HepG2 (cell line): ENCODE data around the gene ERBB3. TPM values are rescaled to one million over a fixed set of nuclear protein-coding genes. Genes with fewer than 3 reads are reported as not detected.

Source experiments
- AGO1 ChIP-seq: fragments of 200-400 bp; formaldehyde crosslinking; IDR thresholded peaks from 2 replicates; pipeline ENCODE4 v1.6.1; 2017; ENCODE audit warnings: mild to moderate bottlenecking, low read depth, low read length, moderate library complexity; ENCODE audit not compliant: poor library complexity, severe bottlenecking
- ATM ChIP-seq: fragments of 450-650 bp; IDR thresholded peaks from 2 replicates; pipeline ENCODE4 v1.7.1; 2017; ENCODE audit warnings: mild to moderate bottlenecking, borderline replicate concordance
- ETV5 ChIP-seq: IDR thresholded peaks from 2 replicates; pipeline ENCODE4 v1.6.1; 2018; ENCODE audit warnings: missing biosample characterization, missing genetic modification reagents, inconsistent platforms, borderline replicate concordance
- IRF1 ChIP-seq: sonication (generic); formaldehyde crosslinking; IDR thresholded peaks from 2 replicates; pipeline ENCODE4 v1.4.0; 2020; ENCODE audit warnings: low read depth, mild to moderate bottlenecking, missing genetic modification reagents
- KIAA2018 ChIP-seq: sonication (generic); formaldehyde crosslinking; IDR thresholded peaks from 2 replicates; pipeline ENCODE4 v1.5.0; 2020; ENCODE audit warnings: mild to moderate bottlenecking, missing genetic modification reagents, borderline replicate concordance
- MEIS2 ChIP-seq: sonication (generic); formaldehyde crosslinking; IDR thresholded peaks from 2 replicates; pipeline ENCODE4 v1.9.0; 2021; ENCODE audit warnings: mild to moderate bottlenecking, missing genetic modification reagents
- PAWR ChIP-seq: sonication (generic); formaldehyde crosslinking; IDR thresholded peaks from 2 replicates; pipeline ENCODE4 v1.4.0; 2020; ENCODE audit warnings: missing genetic modification reagents, mild to moderate bottlenecking, borderline replicate concordance
- PHB2 ChIP-seq: fragments of 450-650 bp; IDR thresholded peaks from 2 replicates; pipeline ENCODE4 v1.6.1; 2018; ENCODE audit not compliant: partially characterized antibody
- PLRG1 ChIP-seq: fragments of 450-650 bp; conservative IDR thresholded peaks from 2 replicates; pipeline ENCODE4 v1.6.1; 2016
- POGK ChIP-seq: sonication (generic); formaldehyde crosslinking; conservative IDR thresholded peaks from 2 replicates; pipeline ENCODE4 v1.8.0; 2022; ENCODE audit warnings: mild to moderate bottlenecking, moderate library complexity, missing genetic modification reagents
- RCOR2 ChIP-seq: IDR thresholded peaks from 2 replicates; pipeline ENCODE4 v1.6.1; 2016; ENCODE audit warnings: missing biosample characterization, missing genetic modification reagents
- SIX1 ChIP-seq: sonication (generic); formaldehyde crosslinking; IDR thresholded peaks from 2 replicates; pipeline ENCODE4 v1.4.0; 2020; ENCODE audit warnings: missing genetic modification reagents, borderline replicate concordance
- SNAPC2 ChIP-seq: sonication (generic); formaldehyde crosslinking; IDR thresholded peaks from 2 replicates; pipeline ENCODE4 v1.8.1; 2022; ENCODE audit warnings: mild to moderate bottlenecking, missing genetic modification reagents
- SP2 ChIP-seq: sonication (generic); formaldehyde crosslinking; IDR thresholded peaks from 2 replicates; pipeline ENCODE4 v1.5.1; 2020; ENCODE audit warnings: mild to moderate bottlenecking, missing genetic modification reagents
- SRSF1 ChIP-seq: fragments of 200-400 bp; formaldehyde crosslinking; optimal IDR thresholded peaks from 2 replicates; pipeline ENCODE3; 2017; ENCODE audit warnings: mild to moderate bottlenecking, low read depth, low read length, moderate library complexity
- SRY ChIP-seq: sonication (generic); formaldehyde crosslinking; IDR thresholded peaks from 2 replicates; pipeline ENCODE4 v1.8.0; 2022; ENCODE audit warnings: mild to moderate bottlenecking, missing genetic modification reagents
- TAF1 ChIP-seq: sonication (generic); formaldehyde crosslinking; IDR thresholded peaks from 2 replicates; pipeline ENCODE4 v1.4.0; 2020; ENCODE audit warnings: missing genetic modification reagents
- ZFAT ChIP-seq: sonication (generic); formaldehyde crosslinking; conservative IDR thresholded peaks from 2 replicates; pipeline ENCODE4 v1.8.1; 2023; ENCODE audit warnings: missing genetic modification reagents, inconsistent platforms
- ZNF138 ChIP-seq: sonication (generic); formaldehyde crosslinking; IDR thresholded peaks from 2 replicates; pipeline ENCODE4 v1.5.0; 2020; ENCODE audit warnings: mild to moderate bottlenecking, low read depth, missing genetic modification reagents
- polyA plus RNA-seq, 8 experiments: library from polyadenylated mRNA; depleted of rRNA in 3 of 8; stranded (reverse) in 7 of 8; unstranded in 1 of 8; fragments of >200 nt; fragmentation: Illumina TruSeq in 4 of 8; extraction: Trizol in 4 of 8; gene quantifications; 2 replicates each; pipeline versions ENCODE4 v1.2.1 to v1.2.3, GENCODE V29; 2011 to 2016; ENCODE audit warnings: low read depth in 4 of 8, missing spikeins in 1 of 8, mixed read lengths in 1 of 8; ENCODE audit not compliant: insufficient read depth in 1 of 8
- total RNA-seq, 5 experiments: library from RNA; depleted of rRNA; stranded (reverse); fragments of >200 nt; fragmentation: Illumina TruSeq; extraction: Trizol; gene quantifications; 2 replicates each; pipeline ENCODE4 v1.2.3, GENCODE V29; 2016; ENCODE audit warnings: low read depth in 1 of 5

Gene ERBB3
- total and polyA plus RNA-seq, 2 of the 13 experiments (the other 11 are each of a cell fraction or from before 2014, with no cell fraction given) = 93.6 to 358 TPM

- TF ChIP-seq ETV5 (CRISPR knock-in tag) = peak; percentile 96
- TF ChIP-seq POGK (CRISPR knock-in tag) = peak; percentile 83
- TF ChIP-seq ATM = no peak
- TF ChIP-seq IRF1 (CRISPR knock-in tag) = no peak
- TF ChIP-seq ZFAT (CRISPR knock-in tag) = peak; percentile 63; the same call in 1 of the 2 replicates
- TF ChIP-seq SNAPC2 (CRISPR knock-in tag) = peak; percentile 62; the same call in 1 of the 2 replicates
- TF ChIP-seq SIX1 = peak; percentile 91
- TF ChIP-seq SRSF1 = peak; percentile 54
- peak; percentile 89 for TF ChIP-seq SRY (CRISPR knock-in tag)
- TF ChIP-seq KIAA2018 = no peak
- 0 out of 2 replicates have a peak, but pooled peaks have one; percentile 66 for TF ChIP-seq ZNF138 (CRISPR knock-in tag)
- peak; percentile 94 for TF ChIP-seq TAF1 (CRISPR knock-in tag)
- TF ChIP-seq PLRG1 = no peak
- TF ChIP-seq SP2 = peak; percentile 69
- TF ChIP-seq RCOR2 (CRISPR knock-in tag) = no peak; the same call in 1 of the 2 replicates
- TF ChIP-seq MEIS2 (CRISPR knock-in tag) = peak; percentile 48; the same call in 1 of the 2 replicates
- TF ChIP-seq PAWR (CRISPR knock-in tag) = no peak
- no peak for TF ChIP-seq AGO1
- no peak for TF ChIP-seq PHB2
These were observed 38.2 kb upstream of the ERBB3 start, which contains the start of gene RPS26 (continued) for GRCh38 chr12:56041552-56042429.
